DOHH2 (cell line): ENCODE data around the gene BSPRY.

Experiments used
- H3F3A ChIP-seq: fragments of 200-600 bp; sonication (generic), shearing (Covaris generic); 2 replicates; pipeline ENCODE4 v1.6.0; 2016; ENCODE audit warnings: antibody characterized with exemption, mild to moderate bottlenecking; ENCODE audit not compliant: control insufficient read depth, insufficient read depth
- H3K27ac ChIP-seq: fragments of 200-600 bp; sonication (generic); 2 replicates; pipeline ENCODE4 v1.5.1; 2014; ENCODE audit warnings: low read depth, mild to moderate bottlenecking, low read length, moderate library complexity
- H3K27me3 ChIP-seq: fragments of 200-600 bp; sonication (generic); 2 replicates; pipeline ENCODE4 v1.6.1; 2014; ENCODE audit warnings: mild to moderate bottlenecking, low read length, mixed read lengths; ENCODE audit not compliant: control insufficient read depth
- H3K36me3 ChIP-seq: fragments of 200-600 bp; sonication (generic); 2 replicates; pipeline ENCODE4 v1.6.1; 2014; ENCODE audit warnings: mild to moderate bottlenecking, low read length, moderate library complexity, mixed read lengths; ENCODE audit not compliant: control insufficient read depth
- H3K4me1 ChIP-seq: fragments of 200-600 bp; sonication (generic); 2 replicates; pipeline ENCODE4 v1.6.1; 2014; ENCODE audit warnings: mild to moderate bottlenecking, low read length, mixed read lengths; ENCODE audit not compliant: control insufficient read depth
- H3K4me2 ChIP-seq: fragments of 200-600 bp; sonication (generic); 2 replicates; pipeline ENCODE4 v1.6.0; 2014; ENCODE audit warnings: mild to moderate bottlenecking, low read length, moderate library complexity
- H3K4me3 ChIP-seq: fragments of 200-600 bp; sonication (generic); 2 replicates; pipeline ENCODE4 v1.5.1; 2014; ENCODE audit warnings: mild to moderate bottlenecking, low read length, mixed read lengths
- H3K79me2 ChIP-seq: fragments of 200-600 bp; sonication (generic); 2 replicates; pipeline ENCODE4 v1.6.1; 2014; ENCODE audit warnings: mild to moderate bottlenecking, low read length, mixed read lengths; ENCODE audit not compliant: control insufficient read depth
- H3K9me2 ChIP-seq: fragments of 200-600 bp; sonication (generic); replicated peaks from 2 replicates; pipeline ENCODE4 v1.6.1; 2014; ENCODE audit warnings: mild to moderate bottlenecking, low read length, mixed read lengths; ENCODE audit not compliant: control insufficient read depth
- H3K9me3 ChIP-seq: fragments of 200-600 bp; sonication (generic); 2 replicates; pipeline ENCODE4 v1.6.1; 2014; ENCODE audit warnings: antibody characterized with exemption, low read length, mixed read lengths; ENCODE audit not compliant: control insufficient read depth, insufficient read depth
- H4K20me1 ChIP-seq: fragments of 200-600 bp; sonication (generic); 2 replicates; pipeline ENCODE4 v1.6.0; 2014; ENCODE audit warnings: low read depth, mild to moderate bottlenecking, antibody characterized with exemption, low read length, moderate library complexity; ENCODE audit not compliant: control insufficient read depth, insufficient read depth
- CTCF ChIP-seq: fragments of 200-600 bp; sonication (generic); IDR thresholded peaks from one replicate; pipeline ENCODE4 v1.5.1; 2014; ENCODE audit warnings: antibody characterized with exemption, mild to moderate bottlenecking, low read depth, low read length; ENCODE audit not compliant: poor library complexity, severe bottlenecking
- EZH2phosphoT487 ChIP-seq: fragments of 200-600 bp; sonication (generic); IDR thresholded peaks from 2 replicates; pipeline ENCODE4 v1.6.1; 2017; ENCODE audit warnings: borderline replicate concordance, mild to moderate bottlenecking, antibody characterized with exemption, low read length, moderate library complexity, mixed read lengths

Gene BSPRY

GRCh38 chr9:113352411-113352810, 3.1 kb downstream of the BSPRY start:
- TF ChIP-seq CTCF = no peak
- TF ChIP-seq EZH2phosphoT487 = no peak
- peaks cover 20% of the 10 kb centered on the region for H3K4me1 ChIP-seq
- H3K79me2 ChIP-seq = no peaks in the 10 kb centered on the region
- H3K27me3 ChIP-seq = peaks cover 55% of the 10 kb centered on the region
- H3K9me3 ChIP-seq = no peaks in the 10 kb centered on the region
- H4K20me1 ChIP-seq = no peaks in the 10 kb centered on the region
- peaks cover 2% of the 10 kb centered on the region; the same call in 1 of the 2 replicates for H3F3A ChIP-seq
- H3K36me3 ChIP-seq = no peaks in the 10 kb centered on the region
- no peaks in the 10 kb centered on the region for H3K9me2 ChIP-seq
- H3K27ac ChIP-seq = no peak overlapping the region
- H3K4me3 ChIP-seq = no peak overlapping the region
- H3K4me2 ChIP-seq = no peak overlapping the region

GRCh38 chr9:113355040-113355596, 5.8 kb downstream of the BSPRY start:
- Histone ChIP-seq H3K79me2 (no peaks in the 10 kb centered on the region), H3K4me2 (no peak overlapping the region), H3K9me2 (no peaks in the 10 kb centered on the region), H3K27ac (no peak overlapping the region), H4K20me1 (no peaks in the 10 kb centered on the region), H3K9me3 (no peaks in the 10 kb centered on the region), H3K4me3 (no peak overlapping the region), H3K36me3 (no peaks in the 10 kb centered on the region), H3K4me1 (peaks cover 13% of the 10 kb centered on the region), H3F3A (no peaks in the 10 kb centered on the region), H3K27me3 (peaks cover 39% of the 10 kb centered on the region)
- TF ChIP-seq EZH2phosphoT487 = no peak
- TF ChIP-seq CTCF = no peak

- no peaks in the 10 kb centered on the region for H3F3A ChIP-seq
- H3K4me1 ChIP-seq = no peaks in the 10 kb centered on the region
- H3K27ac ChIP-seq = no peak overlapping the region
- TF ChIP-seq CTCF (no peak), EZH2phosphoT487 (no peak)
- no peaks in the 10 kb centered on the region for H3K9me2 ChIP-seq
- H4K20me1 ChIP-seq = no peaks in the 10 kb centered on the region
- no peaks in the 10 kb centered on the region for H3K36me3 ChIP-seq
- H3K9me3 ChIP-seq = no peaks in the 10 kb centered on the region
- H3K27me3 ChIP-seq = peaks cover 25% of the 10 kb centered on the region
- H3K4me3 ChIP-seq = no peak overlapping the region
- no peaks in the 10 kb centered on the region for H3K79me2 ChIP-seq
- H3K4me2 ChIP-seq = no peak overlapping the region
Measured at GRCh38 chr9:113356686-113357292, 7.4 kb downstream of the BSPRY start.
